HG03064 (cell line): ENCODE data around the gene NANOS3.
"Not testable (repeated sequence)": the region's sequence is repeated elsewhere in the genome, so short reads cannot be mapped to it uniquely, and the experiment has no call there.

Experiments used
- ATAC-seq: cut with Tn5 transposase; IDR thresholded peaks from one replicate; pipeline ENCODE4 v1.9.1; 2021; ENCODE audit warnings: low read depth; ENCODE audit not compliant: unreplicated experiment

The NANOS3 gene

GRCh38 chr19:13914777-13915176, 37.8 kb downstream of the NANOS3 start:
- no peak for ATAC-seq

GRCh38 chr19:13917888-13918406, 41.0 kb downstream of the NANOS3 start:
- no peak for ATAC-seq

GRCh38 chr19:13918726-13919411, 41.9 kb downstream of the NANOS3 start:
- no peak for ATAC-seq

GRCh38 chr19:13920524-13920923, 43.6 kb downstream of the NANOS3 start:
- no peak for ATAC-seq

GRCh38 chr19:13920940-13921747, 44.2 kb downstream of the NANOS3 start:
- ATAC-seq = no peak

- ATAC-seq = not testable (repeated sequence)
Observed at GRCh38 chr19:13922118-13922517, 45.2 kb downstream of the NANOS3 start.

- no peak for ATAC-seq
Observed at GRCh38 chr19:13923194-13923987, 46.5 kb downstream of the NANOS3 start.

- ATAC-seq = no peak
Observed at GRCh38 chr19:13926010-13926409, 49.1 kb downstream of the NANOS3 start.

GRCh38 chr19:13926715-13927114, 49.8 kb downstream of the NANOS3 start:
- ATAC-seq = no peak

- ATAC-seq = no peak
Observed at GRCh38 chr19:13929340-13929739, 52.4 kb downstream of the NANOS3 start.

GRCh38 chr19:13929956-13930355, 53.0 kb downstream of the NANOS3 start:
- no peak for ATAC-seq
